ENCODE results near the gene CCDC3.

DNA sequence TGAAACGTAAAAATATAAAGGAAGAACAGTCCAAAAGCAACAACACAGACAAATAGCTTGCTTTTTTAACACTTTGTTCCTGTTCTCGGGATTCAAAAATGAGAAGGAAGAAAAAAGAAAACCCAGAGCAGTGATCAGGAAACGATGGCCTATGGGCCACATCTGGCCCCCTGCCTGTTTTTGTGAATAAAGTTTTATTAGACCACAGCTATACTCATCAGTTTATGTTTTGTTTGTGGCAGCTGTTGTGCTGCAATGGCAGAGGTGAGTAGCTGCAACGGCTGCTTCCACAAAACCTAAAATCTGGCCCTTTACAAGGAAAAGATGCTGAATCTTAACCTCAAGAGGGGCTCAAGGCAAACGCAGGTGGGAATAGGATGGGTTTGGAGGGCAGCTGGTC is 96.4 kb downstream of the CCDC3 start:
- TF ChIP-seq EZH2 (IDR thresholded peaks at IDR 0.05; ENCODE audit: borderline replicate concordance, low read length), result no peak
- TF ChIP-seq, protein P1, sequence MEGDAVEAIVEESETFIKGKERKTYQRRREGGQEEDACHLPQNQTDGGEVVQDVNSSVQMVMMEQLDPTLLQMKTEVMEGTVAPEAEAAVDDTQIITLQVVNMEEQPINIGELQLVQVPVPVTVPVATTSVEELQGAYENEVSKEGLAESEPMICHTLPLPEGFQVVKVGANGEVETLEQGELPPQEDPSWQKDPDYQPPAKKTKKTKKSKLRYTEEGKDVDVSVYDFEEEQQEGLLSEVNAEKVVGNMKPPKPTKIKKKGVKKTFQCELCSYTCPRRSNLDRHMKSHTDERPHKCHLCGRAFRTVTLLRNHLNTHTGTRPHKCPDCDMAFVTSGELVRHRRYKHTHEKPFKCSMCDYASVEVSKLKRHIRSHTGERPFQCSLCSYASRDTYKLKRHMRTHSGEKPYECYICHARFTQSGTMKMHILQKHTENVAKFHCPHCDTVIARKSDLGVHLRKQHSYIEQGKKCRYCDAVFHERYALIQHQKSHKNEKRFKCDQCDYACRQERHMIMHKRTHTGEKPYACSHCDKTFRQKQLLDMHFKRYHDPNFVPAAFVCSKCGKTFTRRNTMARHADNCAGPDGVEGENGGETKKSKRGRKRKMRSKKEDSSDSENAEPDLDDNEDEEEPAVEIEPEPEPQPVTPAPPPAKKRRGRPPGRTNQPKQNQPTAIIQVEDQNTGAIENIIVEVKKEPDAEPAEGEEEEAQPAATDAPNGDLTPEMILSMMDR (IDR thresholded peaks at IDR 0.05; ENCODE audit: low read length), result no peak

Measured in OCI-LY1 (cell line).